GM13977 (cell line): ENCODE results near the gene SP9.

Experiments
- DNase-seq: peaks from one replicate; pipeline ENCODE4 v3.0.0; 2012; ENCODE audit warnings: low spot score
- in situ Hi-C: fragments of 300-500 bp; cut with MboI; formaldehyde crosslinking; loops from one replicate; pipeline ENCODE4 v1.12.0; 2022; ENCODE audit warnings: low sequenced_read_pairs, low pct_unique_long_range_greater_than_20kb, mixed read lengths, inconsistent platforms; ENCODE audit not compliant: unreplicated experiment
- TF ChIP-seq, protein P1 (sequence below): IDR thresholded peaks from 2 replicates; pipeline ENCODE4 v1.5.1; 2012; ENCODE audit warnings: mild to moderate bottlenecking, control low read depth; ENCODE audit not compliant: insufficient read depth; ENCODE audit errors: extremely low read depth, missing control alignments

Gene SP9

DNA sequence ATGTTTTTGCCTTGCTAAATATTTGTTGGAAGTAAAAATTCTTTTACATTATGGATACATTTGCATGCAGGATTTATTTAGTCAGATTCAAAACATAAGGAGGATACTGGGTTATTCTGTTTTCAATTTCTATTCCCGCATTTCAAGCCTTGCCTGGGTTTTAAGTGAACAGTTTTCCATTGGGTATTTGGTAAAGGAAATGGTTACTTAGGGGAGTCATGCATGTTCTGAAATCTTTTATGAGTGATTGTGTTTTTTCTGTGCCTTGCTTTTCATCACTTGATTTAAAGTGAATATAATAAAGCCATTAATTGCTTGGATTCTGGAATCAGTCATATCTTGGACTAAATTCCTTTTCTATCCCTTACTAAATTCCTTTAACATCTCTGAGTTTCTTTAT, 12.0 kb upstream of the SP9 start:
- in situ Hi-C loops = no loop called here
- no peak for DNase-seq
- TF ChIP-seq, protein P1, sequence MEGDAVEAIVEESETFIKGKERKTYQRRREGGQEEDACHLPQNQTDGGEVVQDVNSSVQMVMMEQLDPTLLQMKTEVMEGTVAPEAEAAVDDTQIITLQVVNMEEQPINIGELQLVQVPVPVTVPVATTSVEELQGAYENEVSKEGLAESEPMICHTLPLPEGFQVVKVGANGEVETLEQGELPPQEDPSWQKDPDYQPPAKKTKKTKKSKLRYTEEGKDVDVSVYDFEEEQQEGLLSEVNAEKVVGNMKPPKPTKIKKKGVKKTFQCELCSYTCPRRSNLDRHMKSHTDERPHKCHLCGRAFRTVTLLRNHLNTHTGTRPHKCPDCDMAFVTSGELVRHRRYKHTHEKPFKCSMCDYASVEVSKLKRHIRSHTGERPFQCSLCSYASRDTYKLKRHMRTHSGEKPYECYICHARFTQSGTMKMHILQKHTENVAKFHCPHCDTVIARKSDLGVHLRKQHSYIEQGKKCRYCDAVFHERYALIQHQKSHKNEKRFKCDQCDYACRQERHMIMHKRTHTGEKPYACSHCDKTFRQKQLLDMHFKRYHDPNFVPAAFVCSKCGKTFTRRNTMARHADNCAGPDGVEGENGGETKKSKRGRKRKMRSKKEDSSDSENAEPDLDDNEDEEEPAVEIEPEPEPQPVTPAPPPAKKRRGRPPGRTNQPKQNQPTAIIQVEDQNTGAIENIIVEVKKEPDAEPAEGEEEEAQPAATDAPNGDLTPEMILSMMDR = no peak

DNA sequence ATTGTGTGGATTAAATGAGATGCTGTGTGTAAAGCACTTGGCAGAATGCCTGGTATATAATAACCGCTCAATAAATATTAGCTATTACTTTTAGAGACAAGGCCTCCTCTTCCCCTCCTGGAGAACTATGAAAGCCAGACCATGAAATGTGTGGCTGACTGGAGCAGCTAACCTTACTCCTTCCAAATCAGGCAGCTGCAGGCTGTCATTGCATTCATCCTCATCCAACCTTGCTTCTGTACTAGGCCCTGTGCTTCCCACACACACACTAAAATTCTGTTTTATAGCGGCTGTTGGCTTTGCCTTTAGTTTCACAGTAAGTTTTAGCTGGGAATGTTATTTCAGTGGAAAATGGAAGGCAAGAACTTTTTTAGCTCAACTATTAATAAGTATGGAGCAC, 10.2 kb upstream of the SP9 start:
- in situ Hi-C loops = no loop called here
- DNase-seq = no peak
- TF ChIP-seq, protein P1 = no peak

DNA sequence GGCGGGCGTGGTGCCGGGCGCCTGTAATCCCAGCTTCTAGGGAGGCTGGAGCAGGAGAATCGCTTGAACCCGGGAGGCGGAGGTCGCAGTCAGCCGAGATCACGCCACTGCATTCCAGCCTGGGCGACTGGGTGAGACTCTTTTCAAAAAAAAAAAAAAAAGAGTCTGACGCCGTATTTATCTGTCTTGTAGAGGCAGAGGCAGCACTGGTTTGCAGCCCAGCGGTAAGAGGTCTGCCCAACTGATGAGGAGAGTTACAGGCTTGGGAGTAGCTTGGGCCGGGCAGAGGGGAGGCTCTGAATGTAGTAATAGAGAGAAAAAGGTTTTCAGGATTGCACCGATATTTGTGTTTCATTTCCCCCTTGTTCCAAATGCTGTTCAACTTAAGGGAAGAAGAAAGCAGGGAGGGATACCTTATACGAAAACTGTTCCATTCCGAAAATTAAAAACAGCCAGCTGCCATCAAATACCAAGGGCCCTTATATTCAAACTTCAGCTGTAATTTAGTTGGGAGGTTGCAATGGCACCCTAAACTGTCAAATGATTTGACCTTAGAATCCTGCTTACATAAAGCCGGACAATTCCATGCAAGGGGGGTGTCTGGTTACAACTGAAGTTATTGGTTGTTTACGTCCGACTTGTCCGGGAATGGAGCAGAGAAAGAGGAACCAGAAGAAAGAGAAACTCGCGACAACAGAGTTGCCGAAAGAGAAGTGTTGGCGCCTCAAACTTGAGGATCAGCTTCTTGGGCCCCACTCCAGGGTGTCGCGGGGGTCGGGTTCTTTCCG, 9.2 kb upstream of the SP9 start:
- TF ChIP-seq, protein P1 = no peak
- in situ Hi-C loops = loop anchor here (25.0 kb wide), 1 partner anchor 1762 kb away; the partner anchor contains the start of genes EVX2, HOXD12 and HOXD13
- peak; percentile 25 for DNase-seq

DNA sequence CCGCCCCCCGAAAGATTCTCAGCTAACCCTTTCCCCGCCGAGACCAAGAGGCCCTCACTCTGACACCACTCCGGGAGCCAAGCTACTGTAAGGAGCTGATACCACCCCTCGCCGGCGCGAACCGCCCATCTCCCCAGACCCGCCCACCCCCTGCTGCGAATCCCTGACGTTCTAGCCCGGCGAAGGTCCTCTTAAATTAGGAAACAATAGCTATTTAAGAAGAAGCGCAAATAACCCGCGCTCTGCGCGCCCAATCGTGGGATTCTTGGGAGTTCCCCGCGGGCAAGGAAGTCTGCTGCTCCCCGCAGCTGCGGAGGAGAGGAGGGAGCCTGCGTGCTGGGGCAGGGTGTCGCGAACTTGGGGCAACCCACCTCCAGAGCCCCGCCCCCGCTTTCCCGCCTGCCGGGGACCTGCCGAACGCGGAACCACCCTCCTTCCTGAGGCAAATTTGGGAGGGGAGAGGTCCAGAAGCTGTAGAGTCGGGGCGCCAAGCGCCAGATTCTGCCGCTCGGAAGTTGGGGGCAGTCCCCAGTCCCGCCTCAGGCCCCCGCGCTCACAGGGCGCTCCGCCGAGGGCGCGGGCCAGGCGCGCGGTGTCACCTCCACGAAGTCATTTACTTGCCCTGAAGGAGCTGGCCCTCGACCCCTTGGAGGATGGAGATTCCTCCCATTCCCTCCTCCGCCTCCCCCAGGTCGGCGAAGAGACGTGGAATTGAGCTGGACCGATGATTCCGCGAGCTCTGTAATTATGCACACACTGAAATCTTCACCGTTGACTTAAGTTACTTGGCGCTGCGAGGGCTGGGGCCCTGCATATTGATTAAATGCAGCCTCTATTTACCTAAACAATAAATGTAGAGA, 8.4 kb upstream of the SP9 start:
- peak; percentile 44 for DNase-seq
- TF ChIP-seq, protein P1 = no peak
- in situ Hi-C loops = loop anchor here (25.0 kb wide), 1 partner anchor 1761 kb away; the partner anchor contains the start of genes EVX2, HOXD12 and HOXD13

DNA sequence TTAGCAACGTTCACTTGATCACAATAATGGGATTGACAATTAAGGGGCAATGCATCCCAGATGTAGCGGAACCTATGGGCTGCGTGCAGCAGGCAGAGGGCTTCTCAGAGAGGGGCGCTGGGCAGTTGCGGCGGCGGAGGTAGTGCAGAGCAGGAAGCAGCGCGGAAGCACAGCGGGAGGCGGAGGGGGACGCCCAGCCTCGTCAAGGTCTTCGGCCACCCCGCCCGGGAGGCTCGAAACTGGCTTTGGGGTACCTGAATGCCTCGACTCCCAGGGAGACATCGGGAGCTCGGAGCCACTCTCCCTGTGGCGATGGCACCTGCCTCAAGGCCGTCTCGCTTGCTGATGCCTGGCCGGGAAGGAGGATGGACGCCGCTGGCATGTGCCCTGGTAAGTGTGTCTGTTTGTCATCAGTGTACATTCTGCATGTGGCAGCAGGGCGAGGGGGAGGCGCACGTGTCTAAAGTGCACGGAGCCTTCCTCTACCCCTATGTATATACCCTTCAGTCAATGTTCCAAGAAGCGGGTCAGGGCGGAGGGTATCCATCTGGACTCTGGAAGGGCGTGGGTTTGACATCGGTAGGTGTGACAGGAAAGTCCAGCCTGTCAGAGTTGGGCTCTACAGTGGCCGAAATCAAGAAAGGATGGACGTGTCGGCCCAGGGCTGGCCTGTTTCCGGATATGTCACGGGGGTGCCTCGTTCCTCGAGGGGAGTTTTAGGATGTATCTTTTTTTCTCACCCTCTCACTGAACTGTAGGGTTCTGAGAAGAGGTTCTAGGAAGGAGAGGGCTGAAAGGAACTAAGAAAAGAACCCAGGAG, 7.5 kb upstream of the SP9 start:
- DNase-seq = peak; percentile 38
- in situ Hi-C loops = loop anchor here (25.0 kb wide), 1 partner anchor 1760 kb away; the partner anchor contains the start of genes EVX2, HOXD12 and HOXD13
- TF ChIP-seq, protein P1 = no peak

DNA sequence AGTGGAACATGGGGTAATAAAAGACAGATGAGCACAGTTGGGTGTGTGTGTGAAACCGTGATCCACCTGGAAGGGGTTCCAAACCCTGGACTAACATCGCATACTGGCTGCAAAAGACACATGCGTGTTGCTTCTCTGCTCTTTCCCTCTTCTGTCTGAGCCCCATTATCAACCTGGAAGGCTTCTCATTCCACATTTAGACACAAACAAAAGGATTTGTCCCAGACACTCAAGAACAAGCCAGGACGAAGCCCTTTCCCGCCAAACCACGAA, 7.0 kb upstream of the SP9 start:
- peak; percentile 18 for DNase-seq
- in situ Hi-C loops = loop anchor here (25.0 kb wide), 1 partner anchor 1760 kb away; the partner anchor contains the start of genes EVX2, HOXD12 and HOXD13
- TF ChIP-seq, protein P1 = no peak
